Gastrocnemius medialis (tissue), 4 donors: ENCODE data around the gene TRIOBP.
"Not testable (repeated sequence)": the region's sequence is repeated elsewhere in the genome, so short reads cannot be mapped to it uniquely, and the experiment has no call there.

Experiments
- POLR2A ChIP-seq, 2 donors: fragments of 450-650 bp; IDR thresholded peaks; one replicate each; pipeline ENCODE4 v1.6.1; 2017; ENCODE audit warnings: antibody characterized with exemption in 2 of 2, mild to moderate bottlenecking in 2 of 2, moderate library complexity in 2 of 2
- TF ChIP-seq, protein P1 (sequence below), 5 experiments: fragments of 450-650 bp in 3 of 5; fragments of 200-600 bp in 2 of 5; sonication (generic) in 2 of 5; IDR thresholded peaks in 4 of 5; conservative IDR thresholded peaks in 1 of 5; 1 replicate in 4 of 5; 2 replicates in 1 of 5; pipeline ENCODE4 v1.5.1; 2016 to 2019; ENCODE audit warnings: antibody characterized with exemption in 5 of 5, mild to moderate bottlenecking in 3 of 5, moderate library complexity in 3 of 5

GRCh38 chr22:37656583-37656982 lies 40.3 kb upstream of the TRIOBP start:
- TF ChIP-seq, protein P1, sequence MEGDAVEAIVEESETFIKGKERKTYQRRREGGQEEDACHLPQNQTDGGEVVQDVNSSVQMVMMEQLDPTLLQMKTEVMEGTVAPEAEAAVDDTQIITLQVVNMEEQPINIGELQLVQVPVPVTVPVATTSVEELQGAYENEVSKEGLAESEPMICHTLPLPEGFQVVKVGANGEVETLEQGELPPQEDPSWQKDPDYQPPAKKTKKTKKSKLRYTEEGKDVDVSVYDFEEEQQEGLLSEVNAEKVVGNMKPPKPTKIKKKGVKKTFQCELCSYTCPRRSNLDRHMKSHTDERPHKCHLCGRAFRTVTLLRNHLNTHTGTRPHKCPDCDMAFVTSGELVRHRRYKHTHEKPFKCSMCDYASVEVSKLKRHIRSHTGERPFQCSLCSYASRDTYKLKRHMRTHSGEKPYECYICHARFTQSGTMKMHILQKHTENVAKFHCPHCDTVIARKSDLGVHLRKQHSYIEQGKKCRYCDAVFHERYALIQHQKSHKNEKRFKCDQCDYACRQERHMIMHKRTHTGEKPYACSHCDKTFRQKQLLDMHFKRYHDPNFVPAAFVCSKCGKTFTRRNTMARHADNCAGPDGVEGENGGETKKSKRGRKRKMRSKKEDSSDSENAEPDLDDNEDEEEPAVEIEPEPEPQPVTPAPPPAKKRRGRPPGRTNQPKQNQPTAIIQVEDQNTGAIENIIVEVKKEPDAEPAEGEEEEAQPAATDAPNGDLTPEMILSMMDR (IDR thresholded peaks at IDR 0.05 in 4 of 5, conservative IDR thresholded peaks at IDR 0.05 in 1 of 5), result not testable (repeated sequence)
- TF ChIP-seq POLR2A (IDR thresholded peaks at IDR 0.05), result not testable (repeated sequence)
